ENCODE measurements around the gene ADPGK.
"Not testable (repeated sequence)": the region's sequence is repeated elsewhere in the genome, so short reads cannot be mapped to it uniquely, and the experiment has no call there.

Gene ADPGK

GRCh38 chr15:72783640-72784455 is at the start of gene ADPGK:
Gene ADPGK, minus strand, starts transcription at chr15:72783758. Its CDS starts 67 bp downstream, at chr15:72783691.
- peak; percentile 97 for DNase-seq

DNA sequence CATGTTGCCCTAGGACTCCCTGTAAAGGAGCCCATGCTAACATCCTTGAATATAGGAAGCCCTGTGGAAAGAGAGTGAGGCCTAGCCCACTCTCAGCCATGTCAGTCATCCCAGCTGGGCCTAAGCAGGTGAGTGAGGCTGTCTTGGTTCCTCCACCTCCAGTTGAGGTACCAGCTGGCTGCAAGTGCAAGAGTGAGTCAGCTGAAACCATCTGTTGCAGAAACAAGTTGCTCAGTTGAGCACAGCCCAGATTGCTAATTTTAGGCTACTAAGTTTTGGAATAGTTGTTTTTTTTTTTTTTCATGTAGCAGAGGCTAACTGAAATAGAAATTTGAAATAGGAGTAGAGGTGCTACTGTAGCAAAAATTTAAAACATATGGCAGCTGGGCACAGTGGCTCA is 43.7 kb upstream of the ADPGK start:
- DNase-seq = no peak

- DNase-seq = no peak
Measured at GRCh38 chr15:72826611-72827010, 43.1 kb upstream of the ADPGK start.

DNA sequence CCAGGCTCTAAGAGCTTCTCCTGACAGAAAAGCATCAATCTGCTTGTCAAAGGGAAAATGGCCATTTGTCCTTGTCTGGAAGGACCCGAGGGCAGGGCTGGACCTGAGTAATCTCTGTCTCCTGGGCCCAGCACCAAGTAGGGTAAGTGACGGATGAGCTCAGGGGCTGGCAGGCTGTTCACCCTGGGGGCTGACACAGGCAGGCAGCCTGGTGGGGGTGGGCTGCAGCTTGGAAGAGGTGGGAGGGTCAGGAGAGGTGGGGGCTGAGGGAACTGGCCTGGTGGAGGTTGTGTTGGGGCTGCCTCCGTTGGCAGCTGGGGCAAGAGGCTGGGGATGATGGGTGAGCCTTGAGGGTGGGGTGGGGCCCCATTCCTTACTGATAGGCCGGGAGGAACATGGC is 42.3 kb upstream of the ADPGK start:
- no peak for DNase-seq

- DNase-seq = no peak
Measured at GRCh38 chr15:72824781-72825180, 41.2 kb upstream of the ADPGK start.

DNA sequence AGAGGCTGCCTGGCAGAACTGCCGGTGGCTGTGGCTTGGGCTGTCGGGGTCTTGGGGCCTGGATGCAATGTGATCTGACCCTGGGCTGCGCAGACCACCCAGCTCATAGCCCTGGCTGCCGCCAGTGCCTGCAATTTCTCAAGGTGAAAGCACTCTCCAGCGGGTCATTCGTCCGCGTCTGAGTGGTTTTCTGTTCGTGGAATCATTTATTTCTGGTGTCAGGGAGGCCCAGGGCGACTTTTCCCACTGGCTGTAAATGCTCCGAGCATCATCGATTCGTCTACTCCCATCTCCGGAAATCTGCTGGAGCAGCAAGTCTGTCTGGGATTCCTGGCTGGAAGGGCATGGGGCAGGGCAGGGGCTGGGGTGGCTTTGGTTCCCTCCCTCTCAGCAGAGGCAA is 40.6 kb upstream of the ADPGK start:
- DNase-seq = no peak

DNA sequence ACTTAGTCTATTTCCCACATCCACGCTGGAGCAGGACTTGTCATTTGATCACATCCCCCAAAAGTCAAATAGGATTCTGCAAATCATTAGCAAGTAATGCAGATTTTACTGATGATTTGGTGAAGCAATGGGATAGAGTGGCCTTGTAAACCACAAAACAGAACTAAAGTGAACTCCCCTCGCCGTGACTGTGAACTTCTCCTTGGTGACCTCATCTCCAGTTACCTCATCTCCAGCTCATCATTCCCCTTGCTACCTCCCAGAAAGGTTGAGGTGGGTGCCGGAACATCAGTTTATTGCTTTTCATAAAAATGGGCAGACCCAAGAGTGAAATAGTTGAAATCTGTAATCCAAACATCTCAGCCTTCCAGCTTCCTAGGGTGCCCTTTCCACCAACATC is 36.7 kb upstream of the ADPGK start:
- no peak for DNase-seq

DNA sequence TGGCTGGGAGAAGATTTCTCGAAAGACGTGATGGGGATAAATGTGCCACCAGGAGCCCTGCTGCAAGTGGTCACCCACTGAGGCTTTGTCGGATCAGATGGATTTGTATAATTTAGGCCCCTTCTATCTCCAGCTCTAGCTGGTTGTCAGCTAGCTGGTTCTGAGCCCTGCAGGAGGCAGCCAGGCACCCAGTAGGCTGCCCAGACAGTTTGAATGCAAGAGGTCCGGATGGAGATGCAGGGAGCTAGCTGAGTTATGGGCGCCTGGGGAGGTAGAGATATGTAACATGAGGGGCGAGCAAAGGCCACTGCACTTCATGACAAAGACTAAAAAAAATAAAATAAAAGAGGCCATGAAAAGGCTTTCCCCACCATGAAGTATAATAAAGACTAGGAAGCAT is 35.1 kb upstream of the ADPGK start:
- no peak for DNase-seq

GRCh38 chr15:72813345-72814004 is 29.9 kb upstream of the ADPGK start:
- no peak for DNase-seq

GRCh38 chr15:72809329-72809728 is 25.8 kb upstream of the ADPGK start:
- DNase-seq = no peak

DNA sequence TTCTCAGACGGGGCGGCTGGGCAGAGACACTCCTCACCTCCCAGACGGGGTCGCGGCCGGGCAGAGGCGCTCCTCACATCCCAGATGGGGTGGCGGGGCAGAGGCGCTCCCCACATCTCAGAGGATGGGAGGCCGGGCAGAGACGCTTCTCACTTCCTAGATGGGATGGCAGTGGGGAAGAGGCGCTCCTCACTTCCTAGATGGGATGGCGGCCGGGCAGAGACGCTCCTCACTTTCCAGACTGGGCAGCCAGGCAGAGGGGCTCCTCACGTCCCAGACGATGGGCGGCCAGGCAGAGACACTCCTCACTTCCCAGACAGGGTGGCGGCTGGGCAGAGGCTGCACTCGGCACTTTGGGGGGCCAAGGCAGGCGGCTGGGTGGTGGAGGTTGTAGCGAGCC is 23.8 kb upstream of the ADPGK start:
- DNase-seq = not testable (repeated sequence)

DNA sequence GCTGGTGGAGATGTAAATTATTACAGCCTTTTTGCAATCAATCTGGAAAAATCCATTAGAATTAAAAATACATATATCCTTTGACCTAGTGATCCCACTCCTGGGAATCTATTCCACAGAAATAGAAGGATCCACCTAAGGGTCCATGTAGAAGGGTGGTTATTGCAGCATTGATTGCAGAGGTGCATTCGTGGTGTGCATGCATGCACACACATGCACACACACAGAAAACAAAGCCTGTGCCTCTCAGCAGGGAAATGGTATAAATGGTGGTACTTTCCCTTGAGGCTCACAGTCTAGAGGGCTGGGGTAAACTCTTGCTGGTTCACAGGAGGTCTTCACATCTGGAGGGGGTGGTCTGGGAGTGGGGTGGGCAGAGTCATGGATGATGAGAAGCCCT is 19.4 kb upstream of the ADPGK start:
- no peak for DNase-seq

GRCh38 chr15:72801590-72802325 is 18.2 kb upstream of the ADPGK start:
- no peak for DNase-seq

- DNase-seq = no peak
Measured at GRCh38 chr15:72800833-72801481, 17.4 kb upstream of the ADPGK start.

- no peak for DNase-seq
Measured at GRCh38 chr15:72797834-72798233, 14.3 kb upstream of the ADPGK start.

GRCh38 chr15:72797338-72797689 is 13.8 kb upstream of the ADPGK start:
- no peak for DNase-seq

- DNase-seq = peak; percentile 51 to 63
Measured at GRCh38 chr15:72796515-72797337, 13.2 kb upstream of the ADPGK start.

DNA sequence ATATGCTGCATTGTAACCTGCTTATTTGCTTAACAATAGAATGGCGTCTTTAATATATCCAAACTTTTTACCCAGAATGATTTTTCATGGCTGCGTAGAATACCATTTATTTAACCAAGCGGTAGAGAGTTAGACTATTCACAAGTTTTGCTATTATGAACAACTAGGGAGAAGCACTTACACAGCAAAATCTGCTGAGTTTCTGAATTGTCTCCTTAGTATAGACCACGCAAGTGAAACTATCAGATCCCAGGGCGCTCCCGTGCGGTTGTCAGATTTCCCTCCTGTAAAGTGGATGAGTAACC is 12.6 kb upstream of the ADPGK start:
- no peak for DNase-seq

DNA sequence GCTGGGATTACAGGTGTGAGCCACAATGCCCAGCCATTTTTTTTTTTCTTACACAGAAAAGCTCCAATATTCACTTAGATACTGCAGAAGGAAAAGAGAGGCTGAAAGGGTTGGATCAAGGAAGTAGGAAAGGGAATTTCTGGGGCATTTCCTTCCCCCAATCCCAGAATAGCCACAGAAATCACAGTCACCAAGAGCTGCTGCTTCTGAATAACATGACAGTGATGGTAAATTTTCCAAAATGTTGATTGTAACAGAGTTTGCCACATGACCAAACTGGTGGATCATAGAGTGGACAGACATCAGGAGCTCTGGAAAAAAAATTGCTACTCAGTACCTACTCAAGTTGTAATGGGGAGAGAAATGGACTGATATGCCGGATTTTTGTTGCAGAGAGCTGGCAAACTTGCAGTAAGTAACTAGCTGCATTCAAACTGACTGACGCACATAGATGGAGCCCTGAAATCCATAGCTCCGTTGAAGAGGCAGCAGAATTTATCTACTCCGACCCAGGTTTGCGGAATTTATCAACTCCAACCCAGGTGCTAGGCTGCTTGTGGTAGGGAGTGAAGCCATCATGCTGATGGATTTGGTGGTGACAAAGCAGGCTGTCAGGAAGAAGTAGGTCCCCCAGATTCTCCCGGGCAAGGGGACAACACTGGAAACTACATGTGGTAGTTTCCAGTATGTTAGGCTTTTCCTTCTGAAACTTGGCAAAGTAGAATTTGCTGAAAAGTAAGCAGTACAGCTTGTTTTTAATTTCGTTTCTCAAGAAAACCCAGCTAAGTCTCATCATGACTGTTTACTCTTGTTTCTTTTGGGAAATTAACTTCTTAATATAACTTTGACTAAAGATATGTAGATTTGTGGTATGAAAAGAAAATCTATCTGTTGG is 10.5 kb upstream of the ADPGK start:
- DNase-seq = no peak

DNA sequence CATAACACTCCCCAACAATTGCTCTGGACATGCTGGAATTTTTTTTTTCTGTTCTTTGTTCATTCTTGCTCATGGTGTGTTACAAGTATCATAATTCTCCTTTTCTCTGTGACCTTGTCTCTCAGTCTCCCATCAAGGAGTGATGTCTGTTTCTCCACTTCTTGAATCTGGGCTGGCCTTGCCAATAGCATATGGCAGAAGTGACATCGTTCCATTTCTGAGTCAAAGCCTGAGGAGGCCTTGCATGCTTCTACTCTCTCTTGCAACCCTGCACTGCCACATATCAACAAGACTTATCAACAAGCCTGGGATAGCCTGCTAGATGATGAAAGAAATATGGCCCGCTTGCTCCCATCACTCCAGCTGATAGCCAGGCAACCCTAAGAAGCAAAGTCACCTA is 8.9 kb upstream of the ADPGK start:
- DNase-seq = no peak

GRCh38 chr15:72790302-72790910 is 6.8 kb upstream of the ADPGK start:
- DNase-seq = no peak
